Gastrocnemius medialis (tissue), 4 donors: ENCODE results near the gene CSAG3. TPM values are rescaled to one million over a fixed set of nuclear protein-coding genes. Genes with fewer than 3 reads are reported as not detected.
"Not testable (repeated sequence)": the region's sequence is repeated elsewhere in the genome, so short reads cannot be mapped to it uniquely, and the experiment has no call there.

Source experiments
- ATAC-seq, 2 donors: fragments of 150-250 bp; one replicate each; pipeline ENCODE4 v1.9.1; 2016
- DNase-seq, 2 donors: peaks; one replicate each; pipeline ENCODE4 v3.0.0-alpha.2; 2019
- H3K27ac ChIP-seq, 4 donors: fragments of 200-600 bp; sonication (generic); 1 replicate in 1 of 4; 2 replicates in 3 of 4; pipeline ENCODE4 v1.5.1; 2016 to 2018; ENCODE audit warnings: mild to moderate bottlenecking in 2 of 4, moderate library complexity in 1 of 4
- H3K27me3 ChIP-seq, 3 donors: fragments of 200-600 bp; sonication (generic) in 2 of 3; 1 replicate in 1 of 3; 2 replicates in 2 of 3; pipeline versions ENCODE4 v1.5.1 to v1.6.0; 2016 to 2019; ENCODE audit warnings: mild to moderate bottlenecking in 1 of 3, moderate library complexity in 1 of 3
- H3K36me3 ChIP-seq, 2 donors: fragments of 200-600 bp; sonication (generic) in 1 of 2; one replicate each; pipeline ENCODE4 v1.5.1; 2017 to 2018
- H3K4me1 ChIP-seq, 2 donors: fragments of 200-600 bp; sonication (generic) in 1 of 2; one replicate each; pipeline ENCODE4 v1.5.1; 2016 to 2017; ENCODE audit warnings: mild to moderate bottlenecking in 2 of 2
- H3K4me3 ChIP-seq, 4 donors: fragments of 200-600 bp; sonication (generic) in 3 of 4; 1 replicate in 1 of 4; 2 replicates in 3 of 4; pipeline ENCODE4 v1.5.1; 2016 to 2019; ENCODE audit warnings: mild to moderate bottlenecking in 2 of 4
- H3K9me3 ChIP-seq, 3 donors: fragments of 200-600 bp; sonication (generic) in 2 of 3; 1 replicate in 1 of 3; 2 replicates in 2 of 3; pipeline ENCODE4 v1.5.1; 2016 to 2019
- CTCF ChIP-seq, 5 experiments: fragments of 450-650 bp in 3 of 5; fragments of 200-600 bp in 2 of 5; sonication (generic) in 2 of 5; IDR thresholded peaks in 4 of 5; conservative IDR thresholded peaks in 1 of 5; 1 replicate in 4 of 5; 2 replicates in 1 of 5; pipeline ENCODE4 v1.5.1; 2016 to 2019; ENCODE audit warnings: antibody characterized with exemption in 5 of 5, mild to moderate bottlenecking in 3 of 5, moderate library complexity in 3 of 5
- POLR2A ChIP-seq, 2 donors: fragments of 450-650 bp; IDR thresholded peaks; one replicate each; pipeline ENCODE4 v1.6.1; 2017; ENCODE audit warnings: antibody characterized with exemption in 2 of 2, mild to moderate bottlenecking in 2 of 2, moderate library complexity in 2 of 2
- in situ Hi-C, 4 donors: fragments of 200-750 bp; cut with MboI; loops; one replicate each; pipeline versions ENCODE4 v1.15.0 to v1.8.0; 2017; ENCODE audit warnings: low sequenced_read_pairs in 4 of 4
- intact Hi-C: fragments of 100-400 bp; cut with DNase I; formaldehyde crosslinking; loops from one replicate; pipeline ENCODE4 v1.15.1; 2023; ENCODE audit warnings: low total_unique reads
- total RNA-seq, 4 donors: library from RNA; depleted of rRNA; stranded (reverse); fragments of >200 nt; gene quantifications; one replicate each; pipeline versions ENCODE4 v1.1.0 to v1.2.3, GENCODE V29; 2016

The CSAG3 gene
- not detected for total RNA-seq

DNA sequence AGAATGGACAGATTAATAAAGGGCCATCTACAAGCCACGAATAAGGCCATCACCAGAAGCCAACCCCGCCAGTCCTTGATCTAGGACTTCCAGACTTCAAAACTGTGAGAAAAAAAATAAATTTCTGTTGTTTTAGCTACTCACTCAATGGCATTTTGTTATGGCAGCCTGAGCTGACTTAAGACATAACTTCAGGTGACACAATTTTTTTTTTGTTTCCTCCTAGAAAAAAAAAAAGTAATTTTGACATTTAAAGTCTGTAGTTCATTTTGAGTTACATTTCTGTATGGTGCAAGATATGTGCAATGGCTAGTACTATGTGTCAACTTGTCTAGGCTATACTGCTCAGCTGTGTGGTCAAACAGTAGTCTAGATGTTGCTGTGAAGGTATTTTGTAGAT lies at the start of gene CSAG3:
Gene CSAG3 (plus strand): TSS at position 301 of the 400 bp plus-strand sequence.
- H3K27ac ChIP-seq, H3K36me3 ChIP-seq, DNase-seq, H3K9me3 ChIP-seq, H3K4me3 ChIP-seq, intact Hi-C loops, H3K27me3 ChIP-seq, H3K4me1 ChIP-seq, in situ Hi-C loops, ATAC-seq: not testable (repeated sequence)

GRCh38 chrX:152713195-152713594 lies 45.8 kb upstream of the CSAG3 start:
- ATAC-seq, H3K27ac ChIP-seq, intact Hi-C loops, H3K4me3 ChIP-seq, H3K36me3 ChIP-seq, in situ Hi-C loops, H3K9me3 ChIP-seq, DNase-seq, H3K27me3 ChIP-seq, H3K4me1 ChIP-seq: not testable (repeated sequence)

DNA sequence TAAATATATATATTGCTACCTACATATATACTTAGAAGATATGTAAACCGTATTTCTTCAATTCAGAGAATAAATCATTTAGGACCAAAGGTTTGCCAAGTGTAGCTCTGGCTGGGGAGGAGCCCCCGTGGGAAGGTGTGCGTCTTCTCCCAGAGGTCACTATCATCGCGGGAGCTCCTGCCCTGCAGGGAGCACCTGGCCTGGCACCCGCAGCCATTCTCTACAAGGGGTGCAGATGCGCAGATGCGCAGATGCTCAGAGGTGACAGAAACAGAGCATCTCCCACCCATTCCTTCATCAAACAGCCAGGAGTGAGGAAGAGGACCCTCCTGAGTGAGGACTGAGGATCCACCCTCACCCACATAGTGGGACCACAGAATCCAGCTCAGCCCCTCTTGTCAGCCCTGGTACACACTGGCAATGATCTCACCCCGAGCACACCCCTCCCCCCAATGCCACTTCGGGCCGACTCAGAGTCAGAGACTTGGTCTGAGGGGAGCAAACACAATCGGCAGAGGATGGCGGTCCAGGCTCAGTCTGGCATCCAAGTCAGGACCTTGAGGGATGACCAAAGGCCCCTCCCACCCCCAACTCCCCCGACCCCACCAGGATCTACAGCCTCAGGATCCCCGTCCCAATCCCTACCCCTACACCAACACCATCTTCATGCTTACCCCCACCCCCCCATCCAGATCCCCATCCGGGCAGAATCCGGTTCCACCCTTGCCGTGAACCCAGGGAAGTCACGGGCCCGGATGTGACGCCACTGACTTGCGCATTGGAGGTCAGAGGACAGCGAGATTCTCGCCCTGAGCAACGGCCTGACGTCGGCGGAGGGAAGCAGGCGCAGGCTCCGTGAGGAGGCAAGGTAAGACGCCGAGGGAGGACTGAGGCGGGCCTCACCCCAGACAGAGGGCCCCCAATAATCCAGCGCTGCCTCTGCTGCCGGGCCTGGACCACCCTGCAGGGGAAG lies 44.9 kb upstream of the CSAG3 start, which contains the start of gene MAGEA2B:
Gene MAGEA2B (plus strand): TSS at position 814 of the 973 bp plus-strand sequence. CDS start 2,479 bp downstream, outside the sequence.
- in situ Hi-C loops, ATAC-seq, H3K27ac ChIP-seq: not testable (repeated sequence)

DNA sequence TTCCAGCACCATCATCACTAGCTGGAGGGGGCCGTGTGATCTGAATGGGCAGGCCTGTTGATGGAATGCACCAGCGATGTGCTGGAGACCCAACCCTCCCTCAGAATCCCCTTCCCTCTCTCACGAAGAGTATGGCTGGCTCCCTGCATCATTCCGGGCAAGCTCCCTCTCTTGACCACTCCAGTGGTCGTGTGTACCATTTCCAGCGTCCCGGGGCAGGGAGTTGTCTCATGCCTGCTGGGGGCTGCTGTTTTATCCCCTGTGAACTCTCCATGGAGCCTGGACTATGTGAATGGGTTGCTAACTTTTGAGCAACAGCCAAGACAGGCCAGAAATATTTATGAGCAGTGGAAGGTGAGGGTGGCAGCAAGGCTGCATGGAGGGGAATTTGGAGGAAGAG lies 33.6 kb upstream of the CSAG3 start:
- TF ChIP-seq CTCF (IDR thresholded peaks at IDR 0.05 in 4 of 5, conservative IDR thresholded peaks at IDR 0.05 in 1 of 5) = no peak
- no peak for TF ChIP-seq POLR2A (IDR thresholded peaks at IDR 0.05)
- intact Hi-C loops (no loop called here), in situ Hi-C loops (no loop called here)
- DNase-seq = no peak
- no peak for ATAC-seq
- Histone ChIP-seq H3K27me3 (no peaks in the 10 kb centered on the region), H3K27ac (no peak overlapping the region), H3K4me3 (no peak overlapping the region), H3K9me3 (no peaks in the 10 kb centered on the region), H3K36me3 (no peaks in the 10 kb centered on the region), H3K4me1 (no peaks in the 10 kb centered on the region)

More for the DNA sequence above, 44.9 kb upstream of the CSAG3 start, which contains the start of gene MAGEA2B:
- H3K4me1 ChIP-seq, intact Hi-C loops, H3K9me3 ChIP-seq, H3K27me3 ChIP-seq, DNase-seq, H3K36me3 ChIP-seq, H3K4me3 ChIP-seq: not testable (repeated sequence)

- no peaks in the 10 kb centered on the region for H3K9me3 ChIP-seq
- no peak within 1 kb of the TSS for H3K27ac ChIP-seq
- H3K36me3 ChIP-seq = no peaks in the 10 kb centered on the region
- no peak within 1 kb of the TSS for H3K4me3 ChIP-seq
- in situ Hi-C loops = no loop called here
- ATAC-seq (no peak), DNase-seq (no peak)
- no peaks in the 10 kb centered on the region for H3K27me3 ChIP-seq
- TF ChIP-seq CTCF (IDR thresholded peaks at IDR 0.05 in 4 of 5, conservative IDR thresholded peaks at IDR 0.05 in 1 of 5) (no peak), POLR2A (IDR thresholded peaks at IDR 0.05) (no peak)
- H3K4me1 ChIP-seq = no peaks in the 10 kb centered on the region
- intact Hi-C loops = no loop called here
These were observed 25.6 kb upstream of the CSAG3 start, which contains the start of the genes CSAG1 and MAGEA12 for GRCh38 chrX:152733261-152733975. Gene CSAG1, minus strand, starts transcription at chrX:152733721. Its CDS starts 1,261 bp downstream, at chrX:152732460. Gene MAGEA12, plus strand, starts transcription at chrX:152733757. Its CDS starts 2,405 bp downstream, at chrX:152736162.

GRCh38 chrX:152734143-152734858 lies 24.7 kb upstream of the CSAG3 start:
- intact Hi-C loops, H3K9me3 ChIP-seq, H3K27ac ChIP-seq, H3K4me3 ChIP-seq, H3K36me3 ChIP-seq, H3K27me3 ChIP-seq, in situ Hi-C loops, H3K4me1 ChIP-seq, DNase-seq, ATAC-seq: not testable (repeated sequence)
